ENCODE data around the gene PTPRN2. TPM values are rescaled to one million over a fixed set of nuclear protein-coding genes. Genes with fewer than 3 reads are reported as not detected.

Gene PTPRN2
- total RNA-seq, 1 experiment from 2014 or later = 1.1 TPM

DNA sequence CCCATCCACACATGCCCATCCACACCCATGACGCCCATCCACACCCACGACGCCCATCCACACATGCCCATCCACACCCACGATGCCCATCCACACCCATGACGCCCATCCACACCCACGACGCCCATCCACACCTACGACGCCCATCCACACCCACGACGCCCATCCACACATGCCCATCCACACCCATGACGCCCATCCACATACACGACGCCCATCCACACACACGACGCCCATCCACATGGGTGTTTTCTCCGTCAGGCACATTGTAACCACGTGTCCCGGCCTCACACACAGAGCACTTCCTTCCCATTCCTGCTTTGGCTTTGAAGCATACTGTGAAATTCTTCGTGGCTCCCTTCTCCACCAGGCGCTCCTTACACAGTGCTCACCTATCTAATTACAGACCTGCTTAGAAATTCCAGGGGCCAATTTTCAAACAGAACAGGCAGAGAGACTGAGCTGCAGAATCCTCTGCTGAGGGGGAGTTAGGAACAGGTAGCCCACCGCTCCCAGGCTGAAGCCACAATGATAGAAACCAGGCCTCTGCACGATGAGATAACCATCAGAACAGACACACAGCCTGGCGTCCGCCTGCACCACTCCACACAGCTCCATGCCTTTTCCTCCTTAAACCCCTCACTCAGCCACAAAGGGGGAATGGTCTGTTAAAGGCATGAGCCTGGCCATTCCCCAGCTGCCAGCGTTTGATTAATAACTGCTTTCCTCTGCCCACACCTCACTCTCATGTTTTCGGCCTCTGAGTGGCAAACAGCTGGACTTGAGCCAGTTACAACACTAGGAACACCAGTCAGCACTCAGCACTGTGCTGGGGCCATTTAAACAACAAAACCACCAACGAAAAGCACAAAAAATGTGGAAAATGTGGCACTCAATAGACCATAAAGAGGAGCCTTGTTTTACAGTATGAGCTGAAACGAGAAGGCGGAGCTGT lies 501.6 kb downstream of the PTPRN2 start:
- no peak overlapping the region for H3K27ac ChIP-seq (ENCODE audit: low read length)
- CTCF ChIA-PET = no interaction called here
- in situ Hi-C loops (cut with HindIII; ENCODE audit: low pct_unique_long_range_greater_than_20kb, low sequenced_read_pairs) = no loop called here

DNA sequence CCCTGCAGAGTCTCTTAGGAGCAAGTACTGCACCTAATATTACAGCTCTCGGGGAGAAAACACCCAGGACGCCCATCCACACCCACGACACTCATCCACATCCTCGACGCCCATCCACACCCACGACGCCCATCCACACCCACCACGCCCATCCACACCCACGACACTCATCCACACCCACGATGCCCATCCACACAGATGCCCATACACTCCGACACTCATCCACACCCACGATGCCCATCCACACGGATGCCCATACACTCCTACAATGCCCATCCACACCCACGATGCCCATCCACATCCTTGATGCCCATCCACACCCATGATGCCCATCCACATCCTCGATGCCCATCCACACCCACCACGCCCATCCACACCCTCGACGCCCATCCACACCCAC lies 503.1 kb downstream of the PTPRN2 start:
- in situ Hi-C loops (cut with HindIII; ENCODE audit: low pct_unique_long_range_greater_than_20kb, low sequenced_read_pairs) (no loop called here), intact Hi-C loops (cut with micrococcal nuclease; ENCODE audit: unreplicated experiment) (no loop called here)
- no peak for DNase-seq (ENCODE audit: low read depth, low spot score)
- no TSS peak for BruUV-seq (replicated peaks)
- no peak for TF ChIP-seq POLR2AphosphoS5 (IDR thresholded peaks at IDR 0.05; ENCODE audit: low read depth, low read length)
- no peak for TF ChIP-seq SIN3A (IDR thresholded peaks at IDR 0.05; ENCODE audit: borderline replicate concordance, insufficient read depth, low read depth, low read length)
- no peak for TF ChIP-seq TCF7L2 (IDR thresholded peaks at IDR 0.05; ENCODE audit: low read depth, low read length)
- TF ChIP-seq, protein P1, sequence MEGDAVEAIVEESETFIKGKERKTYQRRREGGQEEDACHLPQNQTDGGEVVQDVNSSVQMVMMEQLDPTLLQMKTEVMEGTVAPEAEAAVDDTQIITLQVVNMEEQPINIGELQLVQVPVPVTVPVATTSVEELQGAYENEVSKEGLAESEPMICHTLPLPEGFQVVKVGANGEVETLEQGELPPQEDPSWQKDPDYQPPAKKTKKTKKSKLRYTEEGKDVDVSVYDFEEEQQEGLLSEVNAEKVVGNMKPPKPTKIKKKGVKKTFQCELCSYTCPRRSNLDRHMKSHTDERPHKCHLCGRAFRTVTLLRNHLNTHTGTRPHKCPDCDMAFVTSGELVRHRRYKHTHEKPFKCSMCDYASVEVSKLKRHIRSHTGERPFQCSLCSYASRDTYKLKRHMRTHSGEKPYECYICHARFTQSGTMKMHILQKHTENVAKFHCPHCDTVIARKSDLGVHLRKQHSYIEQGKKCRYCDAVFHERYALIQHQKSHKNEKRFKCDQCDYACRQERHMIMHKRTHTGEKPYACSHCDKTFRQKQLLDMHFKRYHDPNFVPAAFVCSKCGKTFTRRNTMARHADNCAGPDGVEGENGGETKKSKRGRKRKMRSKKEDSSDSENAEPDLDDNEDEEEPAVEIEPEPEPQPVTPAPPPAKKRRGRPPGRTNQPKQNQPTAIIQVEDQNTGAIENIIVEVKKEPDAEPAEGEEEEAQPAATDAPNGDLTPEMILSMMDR (IDR thresholded peaks at IDR 0.05) = no peak
- TF ChIP-seq, protein P2, sequence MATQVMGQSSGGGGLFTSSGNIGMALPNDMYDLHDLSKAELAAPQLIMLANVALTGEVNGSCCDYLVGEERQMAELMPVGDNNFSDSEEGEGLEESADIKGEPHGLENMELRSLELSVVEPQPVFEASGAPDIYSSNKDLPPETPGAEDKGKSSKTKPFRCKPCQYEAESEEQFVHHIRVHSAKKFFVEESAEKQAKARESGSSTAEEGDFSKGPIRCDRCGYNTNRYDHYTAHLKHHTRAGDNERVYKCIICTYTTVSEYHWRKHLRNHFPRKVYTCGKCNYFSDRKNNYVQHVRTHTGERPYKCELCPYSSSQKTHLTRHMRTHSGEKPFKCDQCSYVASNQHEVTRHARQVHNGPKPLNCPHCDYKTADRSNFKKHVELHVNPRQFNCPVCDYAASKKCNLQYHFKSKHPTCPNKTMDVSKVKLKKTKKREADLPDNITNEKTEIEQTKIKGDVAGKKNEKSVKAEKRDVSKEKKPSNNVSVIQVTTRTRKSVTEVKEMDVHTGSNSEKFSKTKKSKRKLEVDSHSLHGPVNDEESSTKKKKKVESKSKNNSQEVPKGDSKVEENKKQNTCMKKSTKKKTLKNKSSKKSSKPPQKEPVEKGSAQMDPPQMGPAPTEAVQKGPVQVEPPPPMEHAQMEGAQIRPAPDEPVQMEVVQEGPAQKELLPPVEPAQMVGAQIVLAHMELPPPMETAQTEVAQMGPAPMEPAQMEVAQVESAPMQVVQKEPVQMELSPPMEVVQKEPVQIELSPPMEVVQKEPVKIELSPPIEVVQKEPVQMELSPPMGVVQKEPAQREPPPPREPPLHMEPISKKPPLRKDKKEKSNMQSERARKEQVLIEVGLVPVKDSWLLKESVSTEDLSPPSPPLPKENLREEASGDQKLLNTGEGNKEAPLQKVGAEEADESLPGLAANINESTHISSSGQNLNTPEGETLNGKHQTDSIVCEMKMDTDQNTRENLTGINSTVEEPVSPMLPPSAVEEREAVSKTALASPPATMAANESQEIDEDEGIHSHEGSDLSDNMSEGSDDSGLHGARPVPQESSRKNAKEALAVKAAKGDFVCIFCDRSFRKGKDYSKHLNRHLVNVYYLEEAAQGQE (IDR thresholded peaks at IDR 0.05; ENCODE audit: insufficient read depth in 1 of 2, low read depth in 2 of 2, low read length in 1 of 2) = no peak
- H3K27ac ChIP-seq (ENCODE audit: low read length) = no peak overlapping the region
- peaks cover 8% of the 10 kb centered on the region for H3K27me3 ChIP-seq (ENCODE audit: control insufficient read depth, insufficient read depth, low read length)
- H3K9me3 ChIP-seq (ENCODE audit: control insufficient read depth, insufficient read depth, low read depth, low read length) = no peaks in the 10 kb centered on the region
- POLR2A ChIA-PET = no interaction called here
- no peak for ATAC-seq
- no peak overlapping the region for H3K4me3 ChIP-seq (ENCODE audit: low read depth in 2 of 2, low read length in 2 of 2)
- no peaks in the 10 kb centered on the region for H3K4me1 ChIP-seq (ENCODE audit: control insufficient read depth, insufficient read depth, low read length)
- H3K36me3 ChIP-seq (ENCODE audit: control insufficient read depth, insufficient read depth, low read length) = no peaks in the 10 kb centered on the region
- CTCF ChIA-PET = no interaction called here

More for the DNA sequence above, 501.6 kb downstream of the PTPRN2 start:
- Histone ChIP-seq H3K9me3 (ENCODE audit: control insufficient read depth, insufficient read depth, low read depth, low read length) (no peaks in the 10 kb centered on the region), H3K36me3 (ENCODE audit: control insufficient read depth, insufficient read depth, low read length) (no peaks in the 10 kb centered on the region), H3K4me3 (ENCODE audit: low read depth in 2 of 2, low read length in 2 of 2) (no peak overlapping the region), H3K27me3 (ENCODE audit: control insufficient read depth, insufficient read depth, low read length) (peaks cover 6% of the 10 kb centered on the region), H3K4me1 (ENCODE audit: control insufficient read depth, insufficient read depth, low read length) (no peaks in the 10 kb centered on the region)
- intact Hi-C loops (cut with micrococcal nuclease; ENCODE audit: unreplicated experiment) = no loop called here
- no peak for ATAC-seq
- POLR2A ChIA-PET = no interaction called here
- BruUV-seq (replicated peaks) = no TSS peak
- no peak for DNase-seq (ENCODE audit: low read depth, low spot score)
- TF ChIP-seq TCF7L2 (IDR thresholded peaks at IDR 0.05; ENCODE audit: low read depth, low read length) = no peak
- TF ChIP-seq, protein P2 (IDR thresholded peaks at IDR 0.05; ENCODE audit: insufficient read depth in 1 of 2, low read depth in 2 of 2, low read length in 1 of 2) = no peak
- TF ChIP-seq, protein P1 (IDR thresholded peaks at IDR 0.05) = no peak
- no peak for TF ChIP-seq SIN3A (IDR thresholded peaks at IDR 0.05; ENCODE audit: borderline replicate concordance, insufficient read depth, low read depth, low read length)
- no peak for TF ChIP-seq POLR2AphosphoS5 (IDR thresholded peaks at IDR 0.05; ENCODE audit: low read depth, low read length)
